ENCODE results near the gene PROM1.

The PROM1 gene

GRCh38 chr4:16106956-16107355 is 23.1 kb upstream of the PROM1 start:
- no peak for DNase-seq

- no peak for DNase-seq
These were observed 20.7 kb upstream of the PROM1 start for GRCh38 chr4:16104520-16104919.

- no peak for DNase-seq
These were observed 18.5 kb upstream of the PROM1 start for GRCh38 chr4:16102356-16102755.

GRCh38 chr4:16100833-16101232 is 17.0 kb upstream of the PROM1 start:
- DNase-seq = no peak

- DNase-seq = no peak
These were observed 9.0 kb upstream of the PROM1 start for GRCh38 chr4:16092682-16093319.

GRCh38 chr4:16090096-16090705 is 6.4 kb upstream of the PROM1 start:
- no peak for DNase-seq

- no peak for DNase-seq
These were observed 5.3 kb upstream of the PROM1 start for GRCh38 chr4:16089156-16089555.

GRCh38 chr4:16088601-16089000 is 4.8 kb upstream of the PROM1 start:
- DNase-seq = no peak

GRCh38 chr4:16085822-16086221 is 2.0 kb upstream of the PROM1 start:
- no peak for DNase-seq

GRCh38 chr4:16082426-16083240 is 1.2 kb downstream of the PROM1 start:
- no peak for DNase-seq

- no peak for DNase-seq
These were observed 1.8 kb downstream of the PROM1 start for GRCh38 chr4:16082041-16082425.

GRCh38 chr4:16079046-16079445 is 4.8 kb downstream of the PROM1 start:
- no peak for DNase-seq

- DNase-seq = no peak
These were observed 5.5 kb downstream of the PROM1 start for GRCh38 chr4:16078195-16078760.

- DNase-seq = no peak
These were observed 6.0 kb downstream of the PROM1 start for GRCh38 chr4:16077786-16078185.

GRCh38 chr4:16075975-16076757 is 7.7 kb downstream of the PROM1 start:
- no peak for DNase-seq

GRCh38 chr4:16075061-16075460 is 8.8 kb downstream of the PROM1 start:
- no peak for DNase-seq

- DNase-seq = no peak
These were observed 11.7 kb downstream of the PROM1 start for GRCh38 chr4:16072168-16072567.

GRCh38 chr4:16070203-16070602 is 13.6 kb downstream of the PROM1 start:
- no peak for DNase-seq

- no peak for DNase-seq
These were observed 16.3 kb downstream of the PROM1 start for GRCh38 chr4:16067515-16067914.

GRCh38 chr4:16066586-16067128 is 17.2 kb downstream of the PROM1 start:
- no peak for DNase-seq

- no peak for DNase-seq
These were observed 18.8 kb downstream of the PROM1 start for GRCh38 chr4:16065066-16065465.

- no peak for DNase-seq
These were observed 21.2 kb downstream of the PROM1 start for GRCh38 chr4:16062601-16063000.
